GM19238 (cell line): Measurements from ENCODE around the gene PDGFD.

Experiments
- DNase-seq: peaks from one replicate; pipeline ENCODE4 v3.0.0; 2011; ENCODE audit warnings: low spot score; ENCODE audit not compliant: insufficient read length

PDGFD gene

DNA sequence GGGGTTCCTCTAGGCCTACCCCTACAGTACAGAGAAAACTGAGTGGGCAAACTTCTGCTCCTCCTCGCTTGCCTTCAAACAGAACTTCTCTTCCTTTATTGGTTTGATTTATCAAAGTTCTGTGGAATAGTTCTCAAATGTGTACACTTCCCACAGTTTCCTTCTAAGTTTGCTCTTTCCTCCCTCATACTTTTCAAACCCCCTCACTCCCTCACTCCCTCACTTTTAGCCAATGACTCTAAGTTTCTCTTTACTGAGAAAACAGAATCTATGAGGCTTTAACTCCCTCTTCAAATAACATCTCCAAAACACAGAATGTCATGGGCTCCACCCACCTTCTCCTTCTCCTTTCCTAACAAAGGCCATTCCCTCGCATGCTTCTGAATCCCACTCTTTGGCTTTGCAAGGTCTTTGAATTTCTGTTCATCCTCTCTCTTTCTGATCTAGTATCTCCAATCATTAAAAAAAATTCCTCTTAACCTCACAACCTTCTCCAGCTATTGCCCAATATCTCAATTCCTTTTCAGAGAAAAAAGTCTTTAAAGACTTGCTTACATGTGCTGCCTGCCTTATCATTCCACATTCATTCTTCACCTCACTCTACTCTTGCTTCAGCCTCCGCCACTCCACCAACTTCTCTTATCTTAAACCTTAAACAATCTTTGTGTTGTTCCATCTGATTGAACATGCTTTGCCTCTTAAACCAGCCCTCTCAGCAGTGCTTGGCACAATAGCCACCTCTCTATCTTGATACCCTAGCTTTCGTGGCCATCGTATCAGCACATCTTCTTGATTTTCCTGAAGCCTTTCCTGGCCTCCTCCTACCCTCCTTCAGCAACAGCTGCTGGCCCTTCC, 70.3 kb downstream of the PDGFD start:
- DNase-seq: no peak

DNA sequence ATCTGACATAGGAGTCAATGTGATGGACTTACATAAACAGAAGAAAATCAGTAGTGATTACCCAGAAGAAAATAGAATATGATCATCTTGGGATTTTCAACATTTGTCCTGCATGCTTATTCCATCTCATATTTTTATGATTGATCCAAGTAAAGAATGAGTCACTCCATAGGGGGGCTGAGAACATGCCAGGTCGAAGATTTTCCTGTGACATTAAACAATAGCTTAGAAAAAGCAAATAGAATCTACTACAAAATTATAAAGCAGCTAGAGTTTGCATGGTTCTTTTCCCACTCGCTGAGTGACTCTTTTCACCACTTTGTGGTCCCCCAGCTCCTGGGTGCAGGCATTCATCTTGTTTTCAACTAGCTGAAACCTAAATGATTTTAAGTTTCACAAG, 71.2 kb downstream of the PDGFD start:
- no peak for DNase-seq

DNA sequence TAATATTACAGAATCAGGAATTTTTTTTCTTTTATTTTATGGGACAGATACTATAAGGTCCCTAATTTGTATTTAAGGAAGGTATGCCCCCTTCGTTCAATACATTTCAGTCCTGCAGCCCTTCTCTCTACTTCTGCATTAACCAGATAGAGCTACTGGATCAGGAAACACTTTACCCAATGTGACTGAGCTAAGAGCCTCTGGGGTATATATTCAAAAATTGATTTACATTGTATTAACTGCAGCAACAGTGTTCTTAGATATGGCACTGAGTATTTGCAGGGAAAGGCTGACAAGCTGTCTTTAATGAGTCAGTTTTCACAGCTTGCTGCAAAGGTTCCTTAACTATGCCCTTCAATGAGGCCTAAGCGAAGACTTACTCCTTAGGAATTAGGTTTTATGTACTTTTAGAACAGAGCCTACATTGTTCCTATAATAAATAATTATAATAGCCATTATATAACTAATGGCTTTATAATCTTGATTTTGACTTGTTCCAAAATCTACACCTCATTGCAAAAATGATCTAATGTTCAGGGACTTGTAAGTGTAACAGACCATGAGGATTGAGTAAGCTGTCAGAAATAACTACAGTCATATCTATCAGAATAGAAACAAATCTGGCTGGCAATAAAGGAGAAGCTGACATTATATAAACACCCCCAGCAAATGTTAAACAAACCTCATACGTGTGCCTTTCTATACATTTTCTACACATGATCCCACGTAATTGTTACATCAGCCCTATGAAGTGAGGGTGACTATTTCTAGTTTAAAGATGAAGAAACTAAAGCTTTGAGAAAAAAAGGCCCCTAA, 72.5 kb downstream of the PDGFD start:
- no peak for DNase-seq

DNA sequence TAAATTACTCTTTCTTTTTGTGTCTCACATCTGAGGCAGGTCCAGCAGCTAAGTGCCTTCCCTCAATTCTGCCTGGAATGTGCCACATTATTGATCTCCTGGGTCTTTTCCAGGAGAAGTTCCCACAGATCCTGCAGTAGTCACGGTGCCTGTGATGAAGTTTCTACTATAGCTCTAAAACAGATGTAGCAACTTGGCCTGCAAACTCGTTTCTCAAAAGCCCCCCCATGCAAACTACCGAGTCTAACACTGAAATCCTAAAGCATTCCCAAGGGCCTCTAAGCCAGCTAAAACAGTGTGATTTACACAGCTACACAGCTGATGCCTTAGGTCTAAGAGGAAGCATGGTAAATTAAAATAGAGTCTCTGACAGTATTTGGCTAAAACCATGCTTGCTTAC, 73.2 kb downstream of the PDGFD start:
- DNase-seq: no peak

DNA sequence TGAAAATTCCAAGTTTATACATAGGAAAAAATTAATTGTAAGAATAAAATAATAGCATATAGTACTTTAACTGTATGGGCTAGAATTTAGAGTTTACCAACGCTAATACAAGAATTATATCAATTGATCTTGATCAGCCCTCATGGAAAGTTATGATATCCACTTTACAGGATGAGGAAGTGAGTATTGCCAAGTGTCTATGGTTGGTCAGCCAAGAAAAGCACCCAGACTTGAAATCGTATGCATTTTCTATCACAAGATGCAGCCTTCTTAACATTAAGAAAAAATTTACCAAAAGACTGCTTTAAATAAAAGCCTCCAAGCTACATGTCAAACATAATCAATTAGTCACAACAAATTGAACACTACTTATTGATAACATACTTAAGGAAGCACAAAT, 74.5 kb downstream of the PDGFD start:
- no peak for DNase-seq

DNA sequence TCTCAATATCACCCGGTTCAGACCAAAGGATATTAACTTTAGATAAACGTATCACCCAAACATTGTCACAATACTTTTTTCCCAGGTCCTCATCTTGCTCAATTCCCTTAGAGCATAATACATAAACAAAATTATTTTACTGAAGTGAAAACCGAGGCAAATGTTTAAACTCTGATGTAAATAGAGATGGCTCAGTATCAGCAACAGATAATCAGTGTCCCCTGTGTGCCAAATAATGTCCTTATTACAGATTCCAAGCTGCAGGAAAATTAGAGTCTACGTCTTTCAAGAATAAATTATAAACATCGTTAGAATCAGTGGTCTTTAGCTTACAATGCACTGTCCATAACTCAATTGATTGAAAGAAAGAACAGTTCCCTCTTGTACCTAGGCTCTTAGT, 77.3 kb downstream of the PDGFD start:
- no peak for DNase-seq

DNA sequence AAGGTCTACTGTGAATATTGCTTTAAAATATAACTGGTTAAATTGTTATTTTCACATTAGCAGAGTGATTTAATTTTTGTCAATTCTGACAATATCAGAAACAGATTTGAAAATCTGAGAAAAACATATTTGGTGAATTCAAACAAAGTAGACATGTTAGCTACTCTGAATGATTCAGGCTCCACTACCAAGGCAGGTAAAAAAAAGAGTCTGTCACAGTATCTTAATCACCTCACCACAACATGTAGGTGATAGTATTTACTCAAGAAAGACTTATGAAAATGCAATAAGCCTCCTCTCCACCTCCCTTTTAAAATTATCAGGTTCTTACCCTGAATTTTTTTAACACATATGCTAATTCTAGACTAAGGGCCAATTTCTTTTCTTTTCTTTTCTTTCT, 85.0 kb downstream of the PDGFD start:
- DNase-seq: no peak

DNA sequence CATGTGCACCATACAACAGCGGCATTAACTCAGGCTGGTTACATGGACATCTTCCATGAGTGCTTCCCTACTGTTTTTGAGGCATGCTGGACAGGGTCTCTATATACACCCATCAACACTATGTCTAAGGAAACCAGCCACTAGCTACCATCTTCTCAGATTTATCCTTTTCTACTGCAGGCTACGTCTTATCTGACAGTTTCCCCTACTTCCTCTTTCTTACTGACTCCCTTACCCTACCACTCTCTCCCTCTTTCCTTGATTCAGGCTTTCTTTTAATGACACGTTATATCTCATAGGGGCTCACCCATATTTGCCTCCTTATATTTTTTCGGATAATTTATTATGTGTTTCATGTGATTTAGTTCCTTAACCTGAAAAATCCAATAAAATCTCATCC, 85.7 kb downstream of the PDGFD start:
- DNase-seq: no peak

DNA sequence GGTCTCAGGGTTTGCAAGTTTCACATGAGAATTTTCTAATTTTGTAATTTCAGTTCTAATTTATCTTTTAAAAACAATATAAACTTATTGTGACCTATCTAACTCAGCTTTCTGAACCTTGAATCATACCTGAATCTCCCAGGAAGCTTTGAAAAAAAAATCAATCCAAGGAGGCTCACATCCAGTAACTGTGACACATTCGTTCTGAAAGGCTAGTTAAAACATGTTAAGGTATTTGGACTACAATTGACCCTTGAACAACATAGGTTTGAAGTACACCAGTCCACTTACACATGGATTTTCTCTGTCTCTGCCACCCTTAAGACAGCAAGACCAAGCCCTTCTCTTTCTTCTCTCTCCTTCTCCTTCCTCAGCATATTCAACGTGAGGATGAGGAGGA, 87.5 kb downstream of the PDGFD start:
- no peak for DNase-seq

DNA sequence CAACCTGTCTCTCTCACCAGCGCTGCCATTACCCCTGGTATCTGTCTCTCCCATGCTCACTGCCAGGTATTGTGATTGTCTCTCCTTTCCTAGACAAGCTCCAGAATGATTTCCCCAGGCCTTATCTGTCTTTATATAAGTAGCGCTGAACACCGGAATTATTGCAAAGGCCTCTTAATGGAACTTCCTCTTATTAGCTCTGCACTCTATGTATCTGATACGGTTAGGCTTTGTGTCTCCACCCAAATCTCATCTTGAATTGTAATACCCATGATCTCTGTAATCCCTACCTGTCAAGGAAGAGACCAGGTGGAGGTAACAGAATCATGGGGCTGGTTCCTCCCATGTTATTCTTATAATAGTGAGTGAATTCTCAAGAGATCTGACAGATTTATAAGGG, 88.2 kb downstream of the PDGFD start:
- no peak for DNase-seq

DNA sequence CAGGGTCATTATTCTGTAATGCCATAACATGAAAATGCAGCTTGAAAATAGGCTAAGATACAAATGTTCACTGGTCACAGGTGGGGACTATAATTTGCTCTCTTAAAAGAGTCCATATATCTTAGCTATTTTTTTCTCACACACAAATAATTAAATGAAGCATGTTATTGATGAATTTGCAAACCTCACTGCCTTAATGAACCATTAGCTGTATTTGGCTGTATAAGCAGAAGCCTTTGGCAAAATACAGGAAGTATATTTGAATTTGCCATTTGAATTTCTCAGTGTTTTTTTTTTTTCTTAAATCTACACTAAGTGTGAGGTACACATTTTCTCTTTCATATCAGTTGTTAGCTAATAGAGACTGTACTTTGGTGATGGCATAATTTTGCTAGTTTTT, 88.9 kb downstream of the PDGFD start:
- DNase-seq: no peak

DNA sequence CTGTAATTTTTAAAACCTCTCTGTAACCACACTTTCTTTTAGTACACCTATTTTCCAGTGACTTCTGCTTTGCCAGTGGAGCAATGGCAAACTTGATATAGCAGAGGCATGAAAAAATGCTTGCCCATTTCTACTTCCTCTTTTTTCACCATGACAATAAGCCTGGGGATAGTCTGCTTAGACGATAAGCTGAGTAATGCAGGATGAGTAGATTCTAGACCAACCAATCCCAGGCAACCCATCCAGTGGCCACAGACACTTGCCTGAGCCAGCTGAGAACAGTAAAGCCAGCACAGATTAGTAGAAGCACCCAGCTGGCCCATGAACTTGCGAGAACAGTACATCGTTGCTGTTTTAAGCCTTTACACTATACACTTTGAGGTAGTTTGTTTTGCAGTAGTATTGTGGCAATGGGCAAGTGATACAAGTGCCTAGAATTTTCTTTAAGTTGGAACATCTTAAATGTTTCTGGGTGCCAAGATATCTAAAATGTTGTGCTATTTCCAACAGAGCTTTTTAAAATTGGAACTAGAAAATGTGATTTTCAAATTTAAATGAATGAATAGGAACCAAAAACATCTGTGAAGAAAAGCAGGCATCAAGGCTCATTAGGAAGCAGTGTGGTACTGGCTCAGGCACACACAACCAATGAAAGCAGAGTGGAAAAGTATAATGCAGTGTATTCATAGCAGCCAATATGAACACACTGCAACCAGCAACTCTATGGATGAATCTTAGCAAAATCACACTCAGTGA, 89.8 kb downstream of the PDGFD start:
- DNase-seq: no peak

DNA sequence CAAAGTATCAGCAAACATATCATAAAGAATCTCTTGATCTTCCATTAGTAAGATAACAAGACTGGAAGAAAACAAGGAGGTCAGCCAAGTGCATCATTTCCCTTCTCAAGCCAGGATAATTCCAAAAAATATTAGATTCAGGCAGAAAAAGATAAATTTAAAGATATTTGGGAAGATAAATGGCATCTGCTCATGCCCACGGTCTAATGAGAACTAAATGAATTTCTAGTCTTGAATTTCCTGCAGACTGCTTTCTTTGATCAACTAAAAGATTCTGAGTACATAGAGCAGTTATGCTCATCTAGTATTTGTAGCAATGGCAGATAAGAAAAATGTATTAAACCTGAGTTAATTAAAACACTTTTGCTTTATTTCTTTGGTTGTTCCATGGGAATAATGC, 96.4 kb downstream of the PDGFD start:
- no peak for DNase-seq

DNA sequence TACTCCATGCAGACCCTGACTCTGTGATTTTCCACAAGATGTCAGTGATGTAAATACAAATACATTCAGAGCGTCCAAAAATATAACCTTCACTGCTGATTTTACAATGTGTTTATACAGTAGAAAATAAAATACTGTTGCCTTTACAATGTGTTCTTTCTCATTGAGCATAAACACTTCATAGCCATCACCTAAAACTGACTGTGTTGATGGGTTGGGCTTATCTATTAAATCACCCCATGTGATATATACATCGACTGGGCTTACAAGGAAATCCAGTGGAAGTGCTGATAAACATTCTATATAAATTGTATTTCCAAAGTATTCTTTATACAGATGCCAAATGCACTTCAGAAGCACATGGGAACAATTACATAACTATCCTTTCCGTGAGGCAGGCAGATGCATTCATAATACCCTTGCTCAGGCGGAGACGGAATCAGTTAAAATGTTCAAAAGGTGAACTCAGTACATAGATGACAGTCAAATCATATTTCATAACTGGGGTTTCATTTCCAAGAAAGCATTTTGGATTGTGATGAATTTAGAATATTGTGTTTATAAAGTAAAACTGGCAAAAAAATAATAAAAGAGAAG, 99.8 kb downstream of the PDGFD start:
- DNase-seq: no peak

DNA sequence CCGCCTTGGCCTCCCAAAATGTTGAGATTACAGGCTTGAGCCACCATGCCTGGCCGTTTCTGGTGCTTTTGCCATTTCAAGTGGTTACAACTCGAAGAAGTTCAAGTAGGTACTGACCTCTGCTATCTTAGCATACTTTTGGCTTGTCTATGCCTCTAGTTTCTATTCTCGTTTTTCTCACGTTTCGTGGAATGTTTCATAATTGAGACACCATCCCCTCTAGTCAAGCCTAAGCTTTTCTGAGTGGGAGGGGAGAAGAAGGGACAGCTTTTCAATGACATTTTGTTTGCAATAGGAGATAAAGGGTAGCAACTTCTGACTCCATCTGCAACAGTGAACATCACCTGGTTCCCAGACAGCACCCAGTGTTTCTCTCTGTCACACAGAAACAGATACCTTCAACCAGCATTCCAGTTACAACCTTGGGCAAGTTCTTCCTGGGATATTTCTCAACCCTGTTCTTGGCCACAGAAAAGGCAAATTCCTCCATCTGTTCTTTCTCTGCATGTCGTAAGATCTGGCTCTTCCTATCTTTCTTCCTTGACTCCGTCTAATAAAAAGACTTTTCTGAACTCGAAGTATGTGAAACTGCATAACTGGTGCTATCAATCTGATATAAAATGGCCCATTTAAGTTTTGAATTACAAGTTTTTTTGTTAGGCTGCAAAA, 102.0 kb downstream of the PDGFD start:
- DNase-seq: no peak

DNA sequence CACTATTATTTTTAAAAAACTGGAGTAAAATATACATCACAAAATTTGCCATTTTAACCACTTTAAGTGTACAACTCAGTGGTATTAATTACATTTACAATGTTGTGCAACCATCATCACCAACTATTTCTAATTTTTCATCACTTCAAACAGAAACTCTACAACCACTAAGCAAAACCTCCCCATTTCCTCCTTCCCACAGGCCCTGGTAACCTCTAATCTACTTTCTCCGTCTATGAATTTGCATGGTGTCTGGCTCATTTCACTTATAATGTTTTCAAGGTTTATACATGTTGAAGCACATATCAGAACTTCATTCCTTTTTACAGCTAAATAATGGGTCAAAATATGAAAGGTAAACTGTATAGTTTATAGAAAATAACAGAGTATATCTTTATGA, 103.1 kb downstream of the PDGFD start:
- DNase-seq: no peak

DNA sequence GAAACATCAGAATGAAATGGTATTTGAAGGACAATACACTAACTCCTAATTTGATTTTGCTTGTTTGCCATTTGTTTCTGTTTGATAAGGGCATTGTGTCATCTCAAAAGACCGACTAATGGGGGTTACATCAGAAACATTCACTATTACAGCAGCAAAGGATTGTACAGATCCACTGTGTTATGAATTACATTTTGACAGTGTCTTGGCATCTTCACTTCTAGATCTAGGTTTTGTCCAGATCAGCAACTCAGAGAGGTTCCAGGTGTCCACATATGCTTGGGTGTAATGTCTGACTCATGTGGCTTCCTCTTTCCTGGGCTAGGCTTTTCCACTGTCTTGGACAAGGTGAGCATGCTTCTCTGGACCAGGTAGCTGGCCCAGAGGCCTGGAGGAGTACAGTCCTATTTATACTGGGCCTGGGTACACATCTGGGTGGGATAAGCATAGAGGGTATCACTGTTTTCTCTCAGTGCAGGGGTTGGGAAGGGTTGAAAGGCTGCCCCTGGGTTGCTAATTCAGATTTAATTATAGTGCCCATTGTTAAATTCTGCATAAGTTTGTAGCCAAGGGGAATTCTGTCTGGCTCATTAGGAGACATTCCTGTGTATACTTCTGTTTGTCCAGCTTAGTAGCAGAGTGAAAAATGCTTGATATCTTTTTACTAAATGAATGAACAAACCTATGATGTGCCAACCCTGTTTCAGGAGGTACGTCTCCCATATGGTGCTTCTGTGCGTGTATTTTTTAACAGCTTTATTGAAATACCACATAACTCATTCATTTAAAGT, 103.7 kb downstream of the PDGFD start:
- no peak for DNase-seq

DNA sequence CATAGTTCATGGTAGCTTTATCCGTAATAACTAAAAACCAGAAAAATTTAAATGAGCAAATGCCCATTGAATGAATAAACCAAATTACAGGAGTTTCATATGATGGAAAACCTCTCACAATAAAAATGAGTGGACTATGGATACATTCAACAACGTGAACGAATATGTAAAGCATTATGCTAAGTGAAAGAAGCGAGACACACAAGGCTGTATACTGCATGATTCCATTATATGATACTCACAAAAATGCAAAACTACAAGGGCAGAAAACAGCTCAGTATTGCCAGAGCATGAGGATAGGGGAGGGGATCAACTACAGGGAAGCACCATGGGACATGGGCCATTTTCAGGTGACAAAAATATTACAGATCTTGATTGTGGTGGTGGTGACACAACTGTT, 105.3 kb downstream of the PDGFD start:
- DNase-seq: no peak

DNA sequence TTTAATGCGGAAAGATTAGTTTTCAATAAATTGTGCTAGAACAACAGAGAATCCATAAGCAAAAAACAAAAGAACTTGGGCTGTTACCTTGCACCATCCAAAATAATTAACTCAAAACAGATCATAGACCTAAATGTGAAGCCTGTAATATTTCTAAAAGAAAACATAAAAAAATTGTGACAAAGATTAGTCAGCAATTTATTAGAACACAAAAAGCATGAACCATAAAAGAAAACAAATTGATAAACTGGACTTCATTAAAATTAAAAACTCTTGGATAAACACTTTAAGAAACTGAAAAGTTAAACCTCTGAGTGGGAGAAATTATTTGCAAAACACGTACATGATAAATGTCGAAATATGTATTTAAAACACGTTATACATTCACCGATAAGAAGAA, 106.0 kb downstream of the PDGFD start:
- no peak for DNase-seq

DNA sequence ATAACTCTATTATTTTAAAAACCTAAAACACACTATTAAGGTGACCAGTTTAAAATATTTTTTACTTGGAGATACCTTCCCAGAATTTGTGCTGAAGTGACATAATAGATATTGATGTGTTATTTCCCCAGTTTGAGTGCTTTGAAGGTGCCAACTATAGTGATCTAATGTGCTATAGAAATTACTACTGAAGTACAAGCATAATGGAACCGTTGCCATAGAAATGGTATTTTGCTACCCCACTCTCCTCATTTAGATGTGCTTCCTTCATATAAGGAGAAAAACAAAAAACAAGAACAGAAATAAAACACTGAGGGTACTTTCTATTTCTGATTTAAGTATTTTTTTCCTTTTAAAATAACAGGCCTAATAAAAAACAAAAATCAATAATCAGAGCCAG, 108.4 kb downstream of the PDGFD start:
- no peak for DNase-seq
